Endothelial cell (in vitro differentiated cells): ENCODE results near the gene C16orf92. TPM values are rescaled to one million over a fixed set of nuclear protein-coding genes. Genes with fewer than 3 reads are reported as not detected.

Experiments used
- DNase-seq: peaks from one replicate; pipeline ENCODE4 v3.0.0; 2021; ENCODE audit warnings: low spot score
- H3K27ac Mint-ChIP-seq: one replicate; pipeline ENCODE4 v1.8.0; 2021; ENCODE audit warnings: mixed read lengths, inconsistent platforms; ENCODE audit not compliant: unreplicated experiment
- H3K27me3 Mint-ChIP-seq: one replicate; pipeline ENCODE4 v1.8.0; 2021; ENCODE audit warnings: mild to moderate bottlenecking, moderate library complexity, mixed read lengths, inconsistent platforms; ENCODE audit not compliant: unreplicated experiment
- H3K36me3 Mint-ChIP-seq: one replicate; pipeline ENCODE4 v1.8.0; 2021; ENCODE audit warnings: mild to moderate bottlenecking, low read depth, mixed read lengths, inconsistent platforms; ENCODE audit not compliant: unreplicated experiment
- H3K4me1 Mint-ChIP-seq: one replicate; pipeline ENCODE4 v1.8.0; 2021; ENCODE audit warnings: mild to moderate bottlenecking, mixed read lengths, inconsistent platforms; ENCODE audit not compliant: unreplicated experiment
- H3K4me3 Mint-ChIP-seq: one replicate; pipeline ENCODE4 v1.8.0; 2021; ENCODE audit warnings: mild to moderate bottlenecking, mixed read lengths, inconsistent platforms; ENCODE audit not compliant: unreplicated experiment
- H3K9me3 Mint-ChIP-seq: one replicate; pipeline ENCODE4 v1.8.0; 2021; ENCODE audit warnings: mixed read lengths, inconsistent platforms; ENCODE audit not compliant: unreplicated experiment
- CTCF ChIP-seq: fragments of 200-600 bp; sonication (generic); IDR thresholded peaks from one replicate; pipeline ENCODE4 v1.5.0; 2021; ENCODE audit warnings: antibody characterized with exemption; ENCODE audit not compliant: unreplicated experiment
- total RNA-seq: library from RNA; stranded (reverse); fragmentation: NEBNext Ultra II Directional; extraction: Animal tissue kit (Norgen Biotek cat#: 25700); gene quantifications from one replicate; pipeline ENCODE4 v1.2.1, GENCODE V29; 2021; ENCODE audit not compliant: unreplicated experiment

The C16orf92 gene
- total RNA-seq, 1 donor from 2014 or later: not detected

DNA sequence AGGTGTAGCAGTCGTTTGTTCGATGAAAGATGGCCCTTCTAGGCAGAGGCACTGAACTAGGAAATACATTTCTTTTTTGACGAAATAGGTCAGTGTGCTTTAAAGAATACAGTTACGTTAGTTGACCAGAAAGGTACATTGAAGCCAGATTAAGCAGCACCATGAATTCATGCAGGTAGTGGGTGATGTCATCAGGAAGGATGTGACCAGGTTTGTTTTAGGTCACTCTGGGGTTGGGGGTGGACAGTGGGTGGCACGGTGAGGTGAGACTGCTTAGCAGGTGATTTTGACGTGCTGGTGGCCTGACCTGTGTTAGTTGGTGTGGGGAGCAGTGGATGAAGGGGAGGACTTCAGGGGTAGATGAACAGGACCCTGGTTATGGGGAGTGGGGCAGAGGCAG, 23.4 kb upstream of the C16orf92 start:
- Mint-ChIP-seq H3K27ac (peak overlapping the region; percentile 62), H3K36me3 (peaks cover 32% of the 10 kb centered on the region), H3K27me3 (peaks cover 42% of the 10 kb centered on the region), H3K9me3 (no peaks in the 10 kb centered on the region), H3K4me1 (peaks cover 32% of the 10 kb centered on the region), H3K4me3 (peak overlapping the region; percentile 65)
- no peak for DNase-seq
- no peak for TF ChIP-seq CTCF

DNA sequence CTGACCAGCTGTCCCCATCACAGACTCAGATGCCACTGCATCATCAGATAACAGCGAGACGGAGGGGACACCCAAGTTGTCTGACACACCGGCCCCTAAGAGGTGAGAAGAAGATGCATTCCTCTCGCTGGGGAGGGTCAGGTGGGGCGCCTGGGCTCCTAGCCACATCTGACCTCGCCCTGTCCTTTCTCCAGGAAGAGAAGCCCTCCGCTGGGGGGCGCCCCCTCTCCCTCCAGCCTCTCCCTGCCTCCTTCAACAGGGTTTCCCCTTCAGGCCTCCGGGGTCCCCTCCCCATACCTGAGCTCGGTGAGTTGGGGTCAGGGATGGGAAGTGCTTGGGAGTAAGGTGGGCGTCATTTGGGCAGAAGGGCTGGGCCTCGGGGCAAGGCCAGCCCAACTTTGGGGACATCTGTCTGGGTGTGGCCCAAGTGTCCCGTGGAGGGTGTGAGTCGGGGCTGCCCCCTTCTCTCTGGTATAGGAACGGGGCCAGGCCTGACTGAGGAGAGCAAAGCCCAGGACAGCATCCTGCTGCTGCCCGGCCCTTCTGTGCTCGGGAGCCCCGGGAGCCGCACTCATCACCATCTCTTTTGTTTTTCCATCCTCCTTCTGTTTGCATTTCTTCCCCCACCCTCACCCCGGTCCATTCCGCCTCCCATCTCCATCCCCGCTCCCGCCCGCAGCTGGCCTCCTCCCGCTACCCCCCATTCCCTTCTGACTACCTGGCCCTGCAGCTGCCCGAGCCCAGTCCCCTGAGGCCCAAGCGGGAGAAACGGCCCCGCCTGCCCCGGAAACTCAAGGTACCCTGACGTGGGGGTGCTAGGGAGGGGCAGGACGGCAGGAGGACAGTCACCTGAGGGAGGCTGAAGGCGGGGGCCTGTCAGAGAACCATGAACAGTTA, 22.0 kb upstream of the C16orf92 start:
- TF ChIP-seq CTCF: no peak
- H3K4me3 Mint-ChIP-seq: no peak overlapping the region
- no peak for DNase-seq
- peaks cover 31% of the 10 kb centered on the region for H3K36me3 Mint-ChIP-seq
- H3K27ac Mint-ChIP-seq: no peak overlapping the region
- H3K27me3 Mint-ChIP-seq: peaks cover 37% of the 10 kb centered on the region
- peaks cover 28% of the 10 kb centered on the region for H3K4me1 Mint-ChIP-seq
- H3K9me3 Mint-ChIP-seq: no peaks in the 10 kb centered on the region

- DNase-seq: no peak
- Mint-ChIP-seq H3K9me3 (no peaks in the 10 kb centered on the region), H3K4me1 (peaks cover 20% of the 10 kb centered on the region), H3K36me3 (peaks cover 27% of the 10 kb centered on the region), H3K4me3 (peak overlapping the region; percentile 47), H3K27ac (no peak overlapping the region), H3K27me3 (peaks cover 29% of the 10 kb centered on the region)
- TF ChIP-seq CTCF: no peak
These were observed 20.2 kb upstream of the C16orf92 start for GRCh38 chr16:30002614-30003346.

DNA sequence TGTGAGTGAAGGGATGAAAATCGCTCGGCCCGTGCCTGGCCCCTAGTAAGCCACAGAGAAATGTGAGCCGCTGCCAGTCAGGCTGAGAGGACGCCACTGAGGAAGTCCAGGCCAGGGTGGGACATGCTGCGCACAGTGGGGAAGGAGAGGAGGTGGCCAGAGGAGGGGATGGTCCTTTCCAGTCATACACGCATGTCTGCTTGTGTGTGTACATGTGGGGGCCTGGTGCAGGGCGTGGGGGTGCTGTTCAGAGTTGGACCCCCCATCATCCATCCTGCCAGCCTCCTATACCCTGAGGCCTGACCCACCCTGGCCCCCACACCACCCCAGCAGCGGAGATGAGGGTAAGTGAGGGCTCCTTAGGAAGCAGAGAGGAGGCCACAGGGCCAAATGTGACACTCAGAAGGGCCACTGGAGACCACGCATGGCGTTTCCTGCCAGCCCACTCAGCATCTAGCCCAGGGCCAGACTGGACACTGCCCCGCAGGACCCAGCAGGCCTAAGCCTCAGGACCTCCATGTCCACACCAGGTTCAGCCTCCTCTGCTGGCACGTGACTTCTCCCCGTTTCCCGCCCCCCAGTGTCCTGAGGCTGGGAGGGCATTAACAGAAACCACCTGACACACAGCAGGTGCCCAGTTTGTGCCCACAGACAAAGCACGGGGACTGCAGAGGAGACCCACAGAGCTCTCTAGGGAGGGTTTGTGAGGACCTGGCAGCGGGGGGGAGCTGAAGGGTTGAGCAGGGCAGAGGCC, 19.2 kb upstream of the C16orf92 start:
- H3K27me3 Mint-ChIP-seq: peaks cover 24% of the 10 kb centered on the region
- no peaks in the 10 kb centered on the region for H3K9me3 Mint-ChIP-seq
- TF ChIP-seq CTCF: no peak
- H3K4me1 Mint-ChIP-seq: peaks cover 17% of the 10 kb centered on the region
- no peak overlapping the region for H3K4me3 Mint-ChIP-seq
- peak overlapping the region; percentile 77 for H3K27ac Mint-ChIP-seq
- DNase-seq: no peak
- peaks cover 21% of the 10 kb centered on the region for H3K36me3 Mint-ChIP-seq
